Panc1 (cell line): ENCODE results near the gene PHACTR4. TPM values are rescaled to one million over a fixed set of nuclear protein-coding genes. Genes with fewer than 3 reads are reported as not detected.
A peak's percentile ranks its signal among the peaks of the same experiment; 100 is the strongest.
"Not testable (repeated sequence)": the region's sequence is repeated elsewhere in the genome, so short reads cannot be mapped to it uniquely, and the experiment has no call there.

ENCODE experiments used
- ATAC-seq: fragments of 200-7000 bp; cut with Tn5 transposase; 2 replicates; pipeline ENCODE4 v1.9.1; 2020; ENCODE audit warnings: mild to moderate bottlenecking, moderate library complexity
- BruUV-seq: library from RNA; stranded (reverse); fragments of 400-500 nt; replicated peaks from 2 replicates; lab custom pipeline; 2021; lab: Mats Ljungman, UMichigan
- CTCF ChIA-PET: fragments of 300-600 bp; sonication (Branson Sonifier 250); formaldehyde crosslinking; loops from one replicate; lab custom pipeline; 2022; ENCODE audit warnings: antibody characterized with exemption; lab: Charles Lee
- POLR2A ChIA-PET: fragments of 300-600 bp; sonication (Branson Sonifier 250); formaldehyde crosslinking; loops from one replicate; lab custom pipeline; 2022; ENCODE audit warnings: antibody characterized with exemption; lab: Charles Lee
- DNase-seq: peaks from one replicate; pipeline ENCODE4 v3.0.0-alpha.2; 2010; ENCODE audit warnings: low read depth, low spot score
- H3K27ac ChIP-seq: 2 replicates; pipeline ENCODE4 v1.5.1; 2011; ENCODE audit warnings: mild to moderate bottlenecking, low read length, inconsistent platforms
- H3K27me3 ChIP-seq: fragments of 200-500 bp; sonication (Bioruptor generic); 2 replicates; pipeline ENCODE4 v1.6.0; 2014; ENCODE audit warnings: low read length, inconsistent platforms; ENCODE audit not compliant: control insufficient read depth, insufficient read depth
- H3K36me3 ChIP-seq: fragments of 200-500 bp; sonication (Bioruptor generic); 2 replicates; pipeline ENCODE4 v1.5.1; 2014; ENCODE audit warnings: inconsistent platforms, mild to moderate bottlenecking, low read length, moderate library complexity; ENCODE audit not compliant: control insufficient read depth, insufficient read depth
- H3K4me1 ChIP-seq: 2 replicates; pipeline ENCODE4 v1.5.1; 2011; ENCODE audit warnings: inconsistent platforms, mild to moderate bottlenecking, low read length, moderate library complexity; ENCODE audit not compliant: control insufficient read depth, insufficient read depth
- H3K4me3 ChIP-seq, 2 experiments: 2 replicates each; pipeline ENCODE4 v1.5.1; 2011 to 2012; ENCODE audit warnings: low read depth in 2 of 2, low read length in 2 of 2, mild to moderate bottlenecking in 2 of 2, inconsistent platforms in 1 of 2, moderate library complexity in 1 of 2
- H3K9me3 ChIP-seq: fragments of 200-500 bp; sonication (Bioruptor generic); 2 replicates; pipeline ENCODE4 v1.5.1; 2014; ENCODE audit warnings: low read depth, mild to moderate bottlenecking, inconsistent platforms, low read length, moderate library complexity; ENCODE audit not compliant: control insufficient read depth, insufficient read depth
- POLR2AphosphoS5 ChIP-seq: IDR thresholded peaks from 2 replicates; pipeline ENCODE4 v1.6.1; 2012; ENCODE audit warnings: mild to moderate bottlenecking, low read depth, low read length, moderate library complexity
- SIN3A ChIP-seq: IDR thresholded peaks from 2 replicates; pipeline ENCODE4 v1.6.1; 2012; ENCODE audit warnings: low read depth, mild to moderate bottlenecking, low read length, moderate library complexity, borderline replicate concordance; ENCODE audit not compliant: insufficient read depth
- TCF7L2 ChIP-seq: IDR thresholded peaks from 2 replicates; pipeline ENCODE4 v1.6.1; 2011; ENCODE audit warnings: mild to moderate bottlenecking, low read depth, low read length, inconsistent platforms
- in situ Hi-C: cut with HindIII; loops from 2 replicates; pipeline ENCODE4 v1.10.0; 2016; ENCODE audit warnings: low sequenced_read_pairs, low pct_unique_long_range_greater_than_20kb
- intact Hi-C: fragments of 100-400 bp; cut with micrococcal nuclease; formaldehyde crosslinking; loops from one replicate; pipeline ENCODE4 v1.10.0; 2022; ENCODE audit not compliant: unreplicated experiment
- total RNA-seq: library from RNA; stranded (reverse); gene quantifications from one replicate; pipeline ENCODE4 v1.2.1, GENCODE V29; 2021; ENCODE audit not compliant: unreplicated experiment
- TF ChIP-seq, protein P1 (sequence below): fragments of 450-650 bp; IDR thresholded peaks from 2 replicates; pipeline ENCODE4 v1.5.1; 2017; ENCODE audit warnings: mild to moderate bottlenecking
- TF ChIP-seq, protein P2 (sequence below), 2 experiments: IDR thresholded peaks; 2 replicates each; pipeline ENCODE4 v1.6.1; 2011 to 2012; ENCODE audit warnings: low read depth in 2 of 2, control low read depth in 1 of 2, low read length in 1 of 2, mild to moderate bottlenecking in 1 of 2, moderate library complexity in 1 of 2; ENCODE audit not compliant: insufficient read depth in 1 of 2

PHACTR4 gene
- total RNA-seq, 1 experiment from 2014 or later: 63.4 TPM

DNA sequence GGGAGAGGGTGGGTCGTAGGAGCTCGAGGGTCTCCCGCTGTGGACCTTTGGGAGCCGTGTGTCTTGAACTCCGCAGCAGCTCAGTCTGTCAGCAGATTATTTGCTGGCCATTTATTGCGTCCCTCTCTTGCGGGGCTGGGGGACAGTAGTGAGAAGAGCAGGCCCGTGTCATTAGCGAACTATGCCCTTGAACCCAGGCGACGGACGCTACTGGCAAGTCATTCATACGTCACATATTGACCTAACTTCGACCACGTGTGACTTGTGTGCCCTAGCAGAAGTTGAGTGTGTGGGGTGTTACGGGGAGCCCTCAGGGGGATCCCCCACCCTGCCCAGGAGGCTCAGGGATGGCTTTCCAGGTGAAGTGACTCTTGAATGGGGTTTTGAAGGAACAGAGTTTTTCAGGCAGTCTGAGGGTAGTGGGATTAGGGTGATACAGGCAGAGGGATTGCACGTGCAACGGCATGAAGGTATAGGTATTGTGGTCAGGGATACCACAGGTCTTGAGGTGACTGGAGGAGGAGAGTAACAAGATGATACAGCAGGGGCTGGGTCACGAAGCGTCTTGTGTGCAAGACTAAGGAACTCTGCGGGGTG lies 149.3 kb downstream of the PHACTR4 start:
- TF ChIP-seq SIN3A (no peak), TCF7L2 (no peak), POLR2AphosphoS5 (no peak; the same call in 1 of the 2 replicates)
- TF ChIP-seq, protein P1, sequence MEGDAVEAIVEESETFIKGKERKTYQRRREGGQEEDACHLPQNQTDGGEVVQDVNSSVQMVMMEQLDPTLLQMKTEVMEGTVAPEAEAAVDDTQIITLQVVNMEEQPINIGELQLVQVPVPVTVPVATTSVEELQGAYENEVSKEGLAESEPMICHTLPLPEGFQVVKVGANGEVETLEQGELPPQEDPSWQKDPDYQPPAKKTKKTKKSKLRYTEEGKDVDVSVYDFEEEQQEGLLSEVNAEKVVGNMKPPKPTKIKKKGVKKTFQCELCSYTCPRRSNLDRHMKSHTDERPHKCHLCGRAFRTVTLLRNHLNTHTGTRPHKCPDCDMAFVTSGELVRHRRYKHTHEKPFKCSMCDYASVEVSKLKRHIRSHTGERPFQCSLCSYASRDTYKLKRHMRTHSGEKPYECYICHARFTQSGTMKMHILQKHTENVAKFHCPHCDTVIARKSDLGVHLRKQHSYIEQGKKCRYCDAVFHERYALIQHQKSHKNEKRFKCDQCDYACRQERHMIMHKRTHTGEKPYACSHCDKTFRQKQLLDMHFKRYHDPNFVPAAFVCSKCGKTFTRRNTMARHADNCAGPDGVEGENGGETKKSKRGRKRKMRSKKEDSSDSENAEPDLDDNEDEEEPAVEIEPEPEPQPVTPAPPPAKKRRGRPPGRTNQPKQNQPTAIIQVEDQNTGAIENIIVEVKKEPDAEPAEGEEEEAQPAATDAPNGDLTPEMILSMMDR: no peak
- TF ChIP-seq, protein P2, sequence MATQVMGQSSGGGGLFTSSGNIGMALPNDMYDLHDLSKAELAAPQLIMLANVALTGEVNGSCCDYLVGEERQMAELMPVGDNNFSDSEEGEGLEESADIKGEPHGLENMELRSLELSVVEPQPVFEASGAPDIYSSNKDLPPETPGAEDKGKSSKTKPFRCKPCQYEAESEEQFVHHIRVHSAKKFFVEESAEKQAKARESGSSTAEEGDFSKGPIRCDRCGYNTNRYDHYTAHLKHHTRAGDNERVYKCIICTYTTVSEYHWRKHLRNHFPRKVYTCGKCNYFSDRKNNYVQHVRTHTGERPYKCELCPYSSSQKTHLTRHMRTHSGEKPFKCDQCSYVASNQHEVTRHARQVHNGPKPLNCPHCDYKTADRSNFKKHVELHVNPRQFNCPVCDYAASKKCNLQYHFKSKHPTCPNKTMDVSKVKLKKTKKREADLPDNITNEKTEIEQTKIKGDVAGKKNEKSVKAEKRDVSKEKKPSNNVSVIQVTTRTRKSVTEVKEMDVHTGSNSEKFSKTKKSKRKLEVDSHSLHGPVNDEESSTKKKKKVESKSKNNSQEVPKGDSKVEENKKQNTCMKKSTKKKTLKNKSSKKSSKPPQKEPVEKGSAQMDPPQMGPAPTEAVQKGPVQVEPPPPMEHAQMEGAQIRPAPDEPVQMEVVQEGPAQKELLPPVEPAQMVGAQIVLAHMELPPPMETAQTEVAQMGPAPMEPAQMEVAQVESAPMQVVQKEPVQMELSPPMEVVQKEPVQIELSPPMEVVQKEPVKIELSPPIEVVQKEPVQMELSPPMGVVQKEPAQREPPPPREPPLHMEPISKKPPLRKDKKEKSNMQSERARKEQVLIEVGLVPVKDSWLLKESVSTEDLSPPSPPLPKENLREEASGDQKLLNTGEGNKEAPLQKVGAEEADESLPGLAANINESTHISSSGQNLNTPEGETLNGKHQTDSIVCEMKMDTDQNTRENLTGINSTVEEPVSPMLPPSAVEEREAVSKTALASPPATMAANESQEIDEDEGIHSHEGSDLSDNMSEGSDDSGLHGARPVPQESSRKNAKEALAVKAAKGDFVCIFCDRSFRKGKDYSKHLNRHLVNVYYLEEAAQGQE (IDR thresholded peaks at IDR 0.05; ENCODE audit: insufficient read depth in 1 of 2, low read depth in 2 of 2, low read length in 1 of 2): no peak
- H3K4me1 ChIP-seq: peaks cover 11% of the 10 kb centered on the region
- peak overlapping the region; percentile 60 to 69 for H3K4me3 ChIP-seq
- no peaks in the 10 kb centered on the region for H3K9me3 ChIP-seq
- in situ Hi-C loops (no loop called here), intact Hi-C loops (loop anchor here (5.0 kb wide), 1 partner anchor 83 kb away; no protein-coding TSS in a partner anchor)
- H3K27ac ChIP-seq: peak overlapping the region; percentile 92
- no peak for ATAC-seq
- ChIA-PET POLR2A (interaction anchor here (0.7 kb wide), 2 partner anchors 17 to 88 kb away, joined by 3 to 5 read pairs; no protein-coding TSS in a partner anchor), CTCF (interaction anchor here (0.6 kb wide), 1 partner anchor 60 kb away, joined by 4 read pairs; no protein-coding TSS in a partner anchor)
- no peaks in the 10 kb centered on the region for H3K27me3 ChIP-seq
- H3K36me3 ChIP-seq: peaks cover 4% of the 10 kb centered on the region; the same call in 1 of the 2 replicates
- BruUV-seq: TSS peak; percentile 45
- no peak for DNase-seq

DNA sequence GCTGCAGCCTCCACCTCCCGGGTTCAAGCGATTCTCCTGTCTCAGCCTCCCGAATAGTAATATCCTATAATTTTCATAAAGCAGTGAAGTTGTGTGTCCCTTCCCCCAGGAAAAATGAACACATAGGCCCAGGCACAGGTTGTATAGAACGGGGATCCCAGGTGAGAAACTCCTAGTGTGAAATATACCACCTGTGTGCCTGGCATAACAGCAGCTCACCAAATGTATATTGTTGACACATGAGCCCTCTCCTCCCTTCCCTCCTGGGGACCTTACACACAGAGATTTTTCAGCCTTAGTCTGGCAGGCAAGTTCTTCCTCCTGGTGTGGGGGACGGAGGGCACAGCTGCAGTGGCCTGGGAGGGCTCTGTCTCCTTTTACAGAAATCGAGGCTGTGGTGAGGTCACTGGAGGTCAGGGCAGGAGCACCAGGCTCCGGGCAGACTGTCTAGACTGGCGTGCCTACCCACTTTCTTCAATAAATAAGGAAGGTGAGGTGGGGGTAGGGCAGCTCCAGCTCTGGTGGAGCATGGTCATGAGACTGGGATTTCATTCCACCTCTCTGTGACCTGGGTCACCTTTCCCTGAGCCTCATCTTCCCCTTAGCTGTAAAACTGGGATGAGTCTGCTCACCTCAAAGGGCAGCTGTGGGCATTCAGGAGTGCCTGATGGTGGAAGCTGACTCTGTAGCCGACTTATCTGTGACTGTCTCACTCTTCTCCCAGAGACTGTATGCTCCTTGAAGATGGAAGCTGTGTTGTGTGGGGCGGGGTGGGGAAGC lies 150.6 kb downstream of the PHACTR4 start:
- H3K4me3 ChIP-seq: no peak overlapping the region
- no peak for TF ChIP-seq POLR2AphosphoS5
- TF ChIP-seq TCF7L2: no peak
- TF ChIP-seq SIN3A: no peak
- TF ChIP-seq, protein P2 (IDR thresholded peaks at IDR 0.05; ENCODE audit: insufficient read depth in 1 of 2, low read depth in 2 of 2, low read length in 1 of 2): no peak
- TF ChIP-seq, protein P1: no peak
- POLR2A ChIA-PET: interaction anchor here (0.6 kb wide), 1 partner anchor 38 kb away, joined by 6 read pairs; no protein-coding TSS in a partner anchor
- DNase-seq: no peak
- BruUV-seq: no TSS peak
- CTCF ChIA-PET: interaction anchor here (0.5 kb wide), 1 partner anchor 58 kb away, joined by 8 read pairs; no protein-coding TSS in a partner anchor
- H3K9me3 ChIP-seq: no peaks in the 10 kb centered on the region
- peaks cover 11% of the 10 kb centered on the region for H3K4me1 ChIP-seq
- H3K36me3 ChIP-seq: peaks cover 4% of the 10 kb centered on the region; the same call in 1 of the 2 replicates
- intact Hi-C loops: loop anchor here (5.0 kb wide), 1 partner anchor 82 kb away; no protein-coding TSS in a partner anchor
- no peak overlapping the region for H3K27ac ChIP-seq
- in situ Hi-C loops: no loop called here
- ATAC-seq: no peak
- no peaks in the 10 kb centered on the region for H3K27me3 ChIP-seq

DNA sequence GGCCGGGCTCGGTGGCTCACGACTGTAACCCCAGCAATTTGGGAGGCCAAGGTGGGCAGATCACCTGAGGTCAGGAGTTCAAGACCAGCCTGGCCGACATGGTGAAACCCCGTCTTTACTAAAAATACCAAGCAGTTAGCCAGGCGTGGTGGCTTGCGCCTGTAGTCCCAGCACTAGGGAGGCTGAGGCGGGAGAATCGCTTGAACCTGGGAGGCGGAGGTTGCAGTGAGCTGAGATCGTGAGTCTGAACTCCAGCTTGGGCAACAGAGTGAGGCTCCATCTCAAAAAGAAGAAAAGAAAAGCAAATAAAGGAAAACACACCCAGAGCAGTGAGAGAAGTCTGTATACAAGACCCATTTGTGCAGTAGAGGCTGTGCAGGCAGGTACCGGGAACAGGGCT lies 151.3 kb downstream of the PHACTR4 start:
- POLR2A ChIA-PET: interaction anchor here (0.6 kb wide), 1 partner anchor 37 kb away, joined by 6 read pairs; no protein-coding TSS in a partner anchor
- in situ Hi-C loops, CTCF ChIA-PET, H3K4me3 ChIP-seq, H3K27me3 ChIP-seq, H3K9me3 ChIP-seq, ATAC-seq, H3K27ac ChIP-seq, BruUV-seq, H3K36me3 ChIP-seq, intact Hi-C loops, DNase-seq: not testable (repeated sequence)
- H3K4me1 ChIP-seq: peaks cover 11% of the 10 kb centered on the region
